WI38 (cell line): ENCODE measurements around the gene TNK1.

Source experiments
- H3K4me3 ChIP-seq: 2 replicates; pipeline ENCODE4 v1.5.1; 2011; ENCODE audit warnings: low read depth, mild to moderate bottlenecking, control low read depth, low read length
- CTCF ChIP-seq: IDR thresholded peaks from 2 replicates; pipeline ENCODE4 v1.5.1; 2012; ENCODE audit warnings: low read depth, mild to moderate bottlenecking, control low read depth, low read length

TNK1 gene

GRCh38 chr17:7394452-7395191, 13.7 kb downstream of the TNK1 start, which contains the start of gene PLSCR3:
PLSCR3 (minus strand) TSS chr17:7394525; CDS start chr17:7394110, 415 bp downstream.
- peak; percentile 36 for TF ChIP-seq CTCF
- H3K4me3 ChIP-seq: peak within 1 kb of the TSS; percentile 90

- no peak overlapping the region for H3K4me3 ChIP-seq
- no peak for TF ChIP-seq CTCF
These were observed 15.3 kb downstream of the TNK1 start for GRCh38 chr17:7396147-7396546.

GRCh38 chr17:7398612-7399011, 17.7 kb downstream of the TNK1 start:
- no peak for TF ChIP-seq CTCF
- no peak overlapping the region for H3K4me3 ChIP-seq

GRCh38 chr17:7403043-7403726, 22.3 kb downstream of the TNK1 start:
- H3K4me3 ChIP-seq: peak overlapping the region; percentile 75
- no peak for TF ChIP-seq CTCF

GRCh38 chr17:7403727-7403976, 22.8 kb downstream of the TNK1 start:
- TF ChIP-seq CTCF: no peak

GRCh38 chr17:7403977-7404736, 23.3 kb downstream of the TNK1 start, which contains the start of gene TMEM256:
TMEM256 (minus strand) TSS chr17:7404097; CDS start chr17:7404084, 13 bp downstream.
- peak within 1 kb of the TSS; percentile 75 for H3K4me3 ChIP-seq
- no peak for TF ChIP-seq CTCF

More at GRCh38 chr17:7403727-7403976, 22.8 kb downstream of the TNK1 start:
- H3K4me3 ChIP-seq: peak overlapping the region; percentile 75
